Stimulated activated CD4-positive, alpha-beta T cell treated with anti-CD3 and anti-CD28 coated beads, Interleukin-12 subunit alpha, Interleukin-12 subunit beta, amount 100 ng/mL, for 24 hours (primary cell): ENCODE measurements around the gene CAMTA1.
"Not testable (repeated sequence)": the region's sequence is repeated elsewhere in the genome, so short reads cannot be mapped to it uniquely, and the experiment has no call there.

Experiments used
- DNase-seq, 2 experiments: peaks; one replicate each; pipeline ENCODE4 v3.0.0-alpha.2; 2020; ENCODE audit warnings: low read depth in 2 of 2

Gene CAMTA1

DNA sequence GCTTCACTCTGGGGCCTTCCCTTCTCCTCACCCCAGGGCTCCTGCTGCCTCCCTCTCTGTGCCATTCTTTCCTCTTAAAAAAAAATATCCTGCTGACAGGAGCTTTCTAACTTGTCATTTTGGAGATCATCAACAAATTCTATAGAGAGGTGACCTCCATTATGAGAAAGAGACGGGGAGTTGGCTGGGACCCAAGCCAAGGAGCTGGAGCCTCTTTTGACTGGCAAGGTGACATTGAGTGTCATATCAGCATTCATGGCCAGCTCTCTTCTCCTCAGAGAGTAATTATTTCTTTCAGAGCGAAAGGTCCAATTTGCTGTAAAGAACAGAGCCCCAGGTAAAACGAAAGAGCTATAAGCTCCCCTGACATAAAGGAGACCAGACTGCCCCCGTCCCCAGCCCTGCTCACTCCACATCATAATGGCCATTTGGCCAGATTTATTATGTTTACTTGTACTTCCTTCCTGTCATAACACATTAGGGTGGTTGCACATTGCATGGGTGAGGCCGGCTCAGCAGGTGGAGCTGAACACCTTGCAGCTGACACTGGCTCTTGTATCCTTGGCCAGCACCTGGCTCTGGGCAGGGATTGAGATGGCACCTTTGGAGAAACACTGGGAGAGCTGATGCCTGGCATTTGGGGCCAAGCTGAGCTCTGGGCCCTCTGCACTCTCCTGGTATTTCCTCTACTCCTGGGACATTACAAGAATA, 581.9 kb downstream of the CAMTA1 start:
- no peak for DNase-seq

DNA sequence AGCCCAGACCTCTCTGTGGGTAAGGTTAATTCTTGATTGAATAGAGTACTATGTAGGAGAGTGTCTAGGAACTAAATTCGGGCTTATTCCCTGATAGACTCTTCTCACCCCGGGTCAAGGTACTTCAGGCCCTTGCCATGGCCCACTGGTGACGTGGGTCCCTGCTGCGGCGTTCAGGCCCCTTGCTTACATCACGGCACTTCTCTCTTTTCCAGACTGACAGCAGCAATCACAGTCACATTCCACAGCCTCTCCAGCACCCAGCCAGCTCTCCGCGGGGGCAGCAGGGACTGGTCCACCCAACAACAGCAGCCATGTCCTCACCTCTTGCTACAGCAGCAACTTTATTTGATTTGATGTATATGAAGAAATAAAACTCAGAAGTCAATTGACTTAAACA, 584.6 kb downstream of the CAMTA1 start:
- DNase-seq, result no peak

DNA sequence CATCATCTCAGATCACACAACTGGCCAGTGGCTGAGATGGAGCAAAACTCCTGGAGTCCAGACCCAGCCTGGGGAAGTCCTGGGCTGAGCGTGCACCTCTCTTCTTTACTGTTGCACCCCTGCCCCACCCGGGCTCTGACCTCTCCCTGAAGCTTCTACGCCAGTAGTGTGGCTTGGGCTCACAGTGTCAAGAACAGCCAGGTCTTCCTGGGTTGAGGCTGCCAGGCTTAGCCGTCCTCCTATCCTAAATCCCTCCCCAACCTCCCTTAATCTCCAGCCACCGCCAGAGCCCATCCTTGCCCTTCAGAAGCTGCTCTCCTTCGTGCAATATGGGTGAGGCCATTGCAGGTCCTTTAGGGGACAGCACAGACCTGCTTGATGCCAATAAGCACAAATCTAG, 586.7 kb downstream of the CAMTA1 start:
- DNase-seq, result no peak

DNA sequence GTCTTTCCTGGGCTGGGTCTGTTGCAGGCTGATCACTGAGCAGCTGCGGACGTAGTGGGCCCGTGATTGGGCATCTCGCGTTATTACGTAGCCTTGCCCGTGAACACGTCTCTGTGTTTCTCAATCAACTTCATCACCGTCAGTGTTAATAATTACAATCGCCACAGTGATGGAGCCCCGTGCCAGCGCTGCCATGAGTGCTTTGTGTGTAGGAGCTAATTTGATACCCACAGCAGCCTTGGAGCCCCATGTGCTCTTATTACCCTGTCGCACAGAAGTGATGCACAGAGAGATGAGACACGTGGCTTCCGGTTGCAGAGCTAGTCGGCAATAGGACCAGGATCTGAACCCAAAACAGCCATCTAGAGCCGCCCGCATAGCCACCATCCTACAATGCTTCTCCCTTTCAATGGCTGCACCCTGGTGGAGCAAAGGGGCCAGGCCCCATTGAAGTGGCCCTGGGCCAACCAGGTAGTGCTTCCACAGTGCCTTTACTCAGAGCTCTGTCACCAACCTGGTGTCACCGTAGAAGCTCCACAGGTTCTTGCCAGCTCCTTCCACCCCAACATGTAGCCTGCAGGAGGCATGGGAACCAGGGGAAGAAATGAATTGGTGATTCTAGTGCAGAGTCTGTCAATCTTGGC, 587.3 kb downstream of the CAMTA1 start:
- DNase-seq, result no peak

DNA sequence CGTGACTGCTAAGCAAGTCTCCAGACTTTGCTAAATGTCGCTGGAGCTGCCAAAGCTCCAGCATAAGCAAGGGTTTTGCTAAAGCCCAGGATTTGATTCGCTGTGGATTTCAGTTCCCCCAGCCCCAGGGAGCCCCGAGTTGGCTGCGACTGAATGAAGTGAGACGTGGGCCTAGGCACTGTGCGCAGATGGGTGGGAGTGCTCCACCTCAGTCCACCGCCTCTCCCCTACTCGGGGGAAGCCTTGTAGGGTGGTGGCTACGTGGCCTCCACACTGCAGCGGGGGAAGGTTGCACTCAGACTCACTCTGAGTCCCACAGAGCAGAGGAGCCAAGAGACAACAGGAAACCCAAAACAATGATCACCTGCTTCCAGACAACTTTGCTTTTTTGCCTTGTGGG, 588.0 kb downstream of the CAMTA1 start:
- no peak for DNase-seq

DNA sequence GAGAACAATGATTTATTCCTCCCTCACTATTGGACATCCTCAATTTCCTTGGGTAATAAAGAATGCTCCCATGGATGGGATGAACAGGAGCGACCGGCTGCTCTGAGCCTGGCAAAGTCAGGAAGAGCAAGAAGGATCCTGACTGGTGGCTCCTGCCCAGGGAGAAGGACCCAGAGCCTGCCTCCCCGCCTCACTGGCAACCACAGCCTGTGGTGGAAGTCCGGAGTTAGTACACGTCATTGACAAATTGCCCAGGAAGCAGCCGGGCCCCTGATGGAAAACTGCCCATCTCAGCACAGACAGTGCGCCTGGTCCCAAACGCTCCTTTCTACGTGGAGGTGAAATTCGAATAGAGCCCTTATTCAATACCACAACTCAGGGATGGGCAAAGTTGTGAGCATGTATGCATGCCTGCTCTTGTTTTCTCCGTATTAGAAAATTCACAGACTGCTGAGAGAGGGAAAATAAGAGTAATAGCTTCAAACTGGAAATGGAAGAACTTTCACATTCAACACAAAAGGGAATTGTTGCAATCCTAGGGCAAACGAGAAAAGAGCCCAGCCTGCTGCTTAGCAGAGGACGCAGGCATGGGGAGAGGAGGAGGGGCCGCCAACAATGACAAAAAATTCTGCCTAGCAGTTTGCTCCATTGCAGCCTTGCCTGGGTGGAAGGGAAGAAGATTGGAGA, 588.8 kb downstream of the CAMTA1 start:
- DNase-seq, result no peak

DNA sequence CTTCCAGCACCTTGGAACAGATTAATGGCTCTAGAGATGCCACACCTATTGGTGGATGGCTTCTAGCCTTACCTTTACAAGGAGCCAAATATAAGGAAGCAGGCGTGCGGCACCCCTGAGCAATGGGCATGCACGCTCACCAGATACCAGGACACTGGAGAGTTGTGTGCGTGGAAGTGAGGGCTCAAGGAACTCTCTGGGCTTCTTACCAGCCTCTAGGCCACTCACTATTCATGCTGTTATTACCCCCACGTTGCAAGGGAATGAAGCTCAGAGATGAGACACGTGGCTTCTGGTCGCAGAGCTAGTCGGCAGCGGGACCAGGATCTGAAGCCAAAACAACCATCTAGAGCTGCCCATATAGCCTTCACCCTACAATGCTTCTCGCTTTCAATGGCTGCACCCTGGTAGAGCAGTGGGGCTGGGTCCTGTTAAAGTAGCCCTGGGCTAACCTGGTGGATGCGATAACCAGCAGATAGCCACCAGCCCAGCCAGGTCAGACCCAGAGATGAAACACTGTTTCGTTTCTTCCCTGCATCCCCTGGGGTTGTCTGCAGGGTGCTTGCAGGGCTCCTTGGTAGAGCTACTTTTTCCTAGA, 589.4 kb downstream of the CAMTA1 start:
- no peak for DNase-seq

DNA sequence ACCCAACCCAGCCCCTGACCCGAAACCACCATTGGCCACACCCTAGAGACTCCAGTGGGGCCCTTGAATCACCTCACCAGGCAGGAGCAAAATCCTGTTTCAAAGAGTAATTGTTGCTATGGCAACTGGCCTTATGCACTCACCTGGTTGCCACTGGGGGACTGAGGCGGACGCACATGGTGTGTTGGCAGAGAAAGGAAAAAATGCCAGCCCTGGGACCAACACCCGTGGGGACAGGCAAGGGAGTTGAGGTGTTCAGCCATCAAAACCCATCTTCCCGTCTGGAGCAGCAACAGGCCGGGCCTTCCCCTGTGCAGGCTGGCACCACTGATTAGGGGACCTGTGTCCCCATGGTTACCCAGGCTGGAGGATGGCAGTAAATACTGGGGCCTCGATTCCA, 590.1 kb downstream of the CAMTA1 start:
- no peak for DNase-seq

DNA sequence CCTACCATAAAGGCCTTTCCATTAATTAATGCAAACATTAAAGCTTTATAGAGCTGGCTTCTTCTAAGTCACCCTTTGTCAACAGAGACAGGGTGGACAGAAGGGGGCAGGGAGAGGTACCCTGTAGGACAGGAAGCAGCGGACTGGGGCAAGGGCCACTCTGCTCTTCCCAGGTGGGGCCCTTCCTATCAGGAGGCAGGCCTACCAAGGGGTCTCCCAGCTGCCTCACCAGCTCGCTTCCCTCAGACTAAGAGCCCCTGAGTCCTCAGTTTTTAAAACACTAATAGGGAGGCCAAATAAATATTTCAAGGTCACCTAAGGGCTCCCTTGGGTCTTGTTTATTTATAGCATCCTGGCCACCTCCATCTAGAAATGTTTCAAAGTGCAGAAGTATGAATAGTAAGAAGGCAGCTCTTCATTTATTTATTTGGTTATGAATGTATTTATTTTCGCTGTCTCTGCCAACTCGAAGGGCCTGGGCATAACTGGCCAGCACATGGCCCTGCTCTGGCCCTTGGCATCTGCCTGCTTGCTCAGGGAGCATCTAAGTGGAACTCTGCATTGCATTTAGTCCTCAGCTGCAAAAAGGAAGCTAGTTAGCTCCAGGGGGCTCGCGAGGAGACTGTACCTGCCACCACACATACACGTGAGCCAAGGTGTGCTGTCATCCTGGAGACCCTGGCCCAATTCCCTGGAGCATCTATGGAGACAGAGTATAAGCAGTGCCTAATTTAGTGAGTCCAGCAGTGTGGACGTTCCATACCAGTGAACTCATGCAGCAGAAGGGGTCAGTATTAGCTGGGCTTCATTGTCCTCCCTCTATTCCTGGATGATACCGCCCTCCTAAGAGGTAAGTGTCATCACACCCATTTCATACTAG, 590.8 kb downstream of the CAMTA1 start:
- no peak for DNase-seq

DNA sequence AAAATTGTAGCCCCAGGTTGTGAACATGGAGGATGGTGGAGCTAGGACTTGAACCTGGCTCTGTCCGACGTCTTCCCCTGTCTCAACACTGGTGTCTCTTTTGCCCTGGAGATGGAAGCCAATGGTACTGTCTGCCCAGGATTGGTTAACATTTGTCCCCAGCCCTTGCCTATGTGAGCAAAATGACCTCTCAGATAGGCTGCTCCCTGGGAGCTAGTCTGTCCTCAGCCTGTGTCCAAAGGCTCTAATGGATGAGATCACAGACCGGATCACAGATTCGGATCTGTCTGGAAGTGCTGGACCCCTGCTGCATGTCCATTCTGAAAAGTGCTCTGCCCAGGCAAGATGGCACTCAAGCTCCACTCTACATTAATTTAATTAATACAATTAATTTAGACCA, 591.4 kb downstream of the CAMTA1 start:
- DNase-seq, result no peak

DNA sequence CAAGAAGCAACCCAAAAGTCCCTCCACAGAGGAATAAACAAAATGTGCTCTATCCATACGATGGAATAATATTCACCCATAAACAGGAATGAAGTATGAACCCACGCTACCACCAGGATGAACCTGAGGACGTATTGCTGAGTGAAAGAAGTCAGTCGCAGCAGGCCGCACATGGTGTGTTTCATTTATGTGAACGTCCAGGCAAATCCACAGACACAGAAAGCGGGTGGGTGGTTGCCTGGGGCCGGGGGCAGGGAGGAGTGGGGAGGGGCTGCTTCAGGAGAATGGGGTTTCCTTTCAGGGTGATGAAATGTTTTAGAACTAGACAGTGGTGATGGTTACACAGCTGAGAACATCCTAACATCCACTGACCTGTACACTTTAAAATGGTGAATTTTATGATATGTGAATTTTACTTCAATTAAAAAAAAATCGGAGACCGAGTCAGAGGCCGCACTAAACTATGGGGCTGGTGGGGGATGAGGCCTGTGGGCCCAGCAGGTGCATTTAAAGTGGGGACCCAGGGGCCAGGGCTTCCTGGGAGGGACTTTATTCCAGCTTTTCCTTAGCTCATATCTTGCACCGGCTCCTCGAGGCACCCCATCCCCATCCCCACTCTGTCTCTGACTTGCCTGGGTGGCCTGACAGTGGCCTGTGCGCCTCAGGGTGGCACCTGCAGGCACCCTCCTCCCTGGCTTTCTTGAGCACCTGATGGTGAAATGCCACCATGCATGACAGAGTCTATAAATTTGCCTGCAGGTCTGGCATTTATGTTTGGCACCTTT, 593.3 kb downstream of the CAMTA1 start:
- no peak for DNase-seq

DNA sequence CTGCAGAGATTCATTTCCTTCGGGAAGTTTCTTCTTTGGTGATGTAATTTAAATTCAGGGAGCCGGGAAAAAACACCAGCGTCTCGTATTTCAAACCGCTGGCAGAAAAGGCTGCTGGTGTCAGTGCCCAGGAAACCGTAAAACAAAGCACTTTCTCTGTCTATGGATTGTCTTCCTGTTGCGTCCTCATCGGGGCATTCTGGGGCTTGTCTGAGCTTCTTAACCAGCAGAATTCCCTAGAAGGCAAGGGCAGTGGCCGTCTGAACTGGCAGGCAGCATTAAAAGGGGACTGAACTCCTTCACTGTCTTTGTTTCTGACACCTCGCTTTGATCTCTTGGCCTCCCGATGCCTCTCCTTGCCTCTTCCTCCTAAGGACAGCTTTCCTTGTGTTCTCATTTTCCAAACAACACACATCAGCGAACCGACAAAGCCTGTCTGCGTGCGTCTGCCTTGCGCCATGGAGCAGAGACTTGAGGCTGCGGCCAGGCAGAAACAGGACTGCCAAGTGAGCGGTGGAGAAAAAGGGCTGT, 594.3 kb downstream of the CAMTA1 start:
- no peak for DNase-seq

DNA sequence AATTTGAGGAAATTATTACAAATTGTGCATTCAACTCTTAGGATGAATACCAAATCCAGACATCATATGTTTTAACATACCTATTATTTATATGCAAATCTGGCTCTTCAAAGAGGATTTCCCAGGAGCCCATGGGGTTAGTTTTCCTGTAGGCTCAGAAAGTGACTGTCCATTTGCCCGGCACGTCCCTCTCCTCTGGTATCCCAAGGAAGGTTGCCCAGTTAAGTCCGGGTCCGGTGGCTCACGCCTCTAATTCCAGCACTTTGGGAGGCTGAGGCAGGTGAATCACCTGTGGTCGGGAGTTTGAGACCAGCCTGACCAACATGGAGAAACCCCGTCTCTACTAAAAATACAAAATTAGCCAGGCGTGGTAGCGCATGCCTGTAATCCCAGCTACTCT, 594.8 kb downstream of the CAMTA1 start:
- not testable (repeated sequence) for DNase-seq

DNA sequence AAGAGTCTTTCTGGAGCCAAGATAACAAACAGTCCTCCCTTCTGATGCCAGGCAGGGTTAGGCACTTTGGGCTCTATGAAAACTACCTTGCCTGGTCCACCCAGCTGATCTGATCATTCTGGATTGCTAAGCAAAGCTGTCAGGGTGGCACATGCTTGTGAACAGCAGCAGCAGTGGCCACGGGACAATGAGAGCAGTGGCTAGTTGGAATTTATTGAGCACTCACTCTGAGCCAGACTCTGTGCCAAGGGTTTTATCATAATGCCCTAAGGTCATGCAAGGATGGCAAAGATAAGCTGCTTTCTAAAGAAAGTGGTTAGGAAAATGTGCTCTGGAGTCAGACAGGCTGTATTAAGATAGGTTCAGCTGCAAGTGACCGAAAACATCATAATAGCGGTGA, 595.5 kb downstream of the CAMTA1 start:
- no peak for DNase-seq

DNA sequence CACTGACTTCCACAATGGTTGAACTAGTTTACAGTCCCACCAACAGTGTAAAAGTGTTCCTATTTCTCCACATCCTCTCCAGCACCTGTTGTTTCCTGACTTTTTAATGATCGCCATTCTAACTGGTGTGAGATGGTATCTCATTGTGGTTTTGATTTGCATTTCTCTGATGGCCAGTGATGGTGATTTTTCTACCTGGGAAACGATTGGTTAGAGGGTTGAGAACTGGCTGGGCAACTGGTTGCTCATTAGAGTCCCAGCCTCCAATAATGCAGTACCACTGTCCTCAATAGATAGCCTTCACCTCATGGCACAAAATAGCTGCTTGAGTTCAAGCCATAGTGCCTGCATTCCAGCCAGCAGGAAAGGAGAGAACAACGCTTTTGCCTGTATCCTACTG, 596.5 kb downstream of the CAMTA1 start:
- DNase-seq, result not testable (repeated sequence)

DNA sequence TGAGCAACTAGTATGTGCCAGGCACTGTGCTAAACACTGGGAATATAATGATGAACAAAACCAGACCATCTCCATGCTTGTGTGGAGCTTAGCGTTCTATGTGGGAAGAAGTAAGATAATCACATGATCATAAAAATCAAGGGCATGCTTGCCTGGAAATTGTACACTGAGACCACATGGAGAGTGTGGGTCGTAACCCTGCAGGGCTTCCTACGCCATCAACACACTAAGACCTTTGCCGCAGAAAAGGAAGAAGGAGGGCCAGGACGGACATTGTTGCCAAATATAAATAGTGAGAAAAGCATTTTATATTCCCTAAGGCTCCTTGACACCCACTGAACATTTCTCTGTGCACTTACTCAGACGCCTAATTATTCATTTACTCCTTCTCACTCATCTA, 597.7 kb downstream of the CAMTA1 start:
- no peak for DNase-seq

DNA sequence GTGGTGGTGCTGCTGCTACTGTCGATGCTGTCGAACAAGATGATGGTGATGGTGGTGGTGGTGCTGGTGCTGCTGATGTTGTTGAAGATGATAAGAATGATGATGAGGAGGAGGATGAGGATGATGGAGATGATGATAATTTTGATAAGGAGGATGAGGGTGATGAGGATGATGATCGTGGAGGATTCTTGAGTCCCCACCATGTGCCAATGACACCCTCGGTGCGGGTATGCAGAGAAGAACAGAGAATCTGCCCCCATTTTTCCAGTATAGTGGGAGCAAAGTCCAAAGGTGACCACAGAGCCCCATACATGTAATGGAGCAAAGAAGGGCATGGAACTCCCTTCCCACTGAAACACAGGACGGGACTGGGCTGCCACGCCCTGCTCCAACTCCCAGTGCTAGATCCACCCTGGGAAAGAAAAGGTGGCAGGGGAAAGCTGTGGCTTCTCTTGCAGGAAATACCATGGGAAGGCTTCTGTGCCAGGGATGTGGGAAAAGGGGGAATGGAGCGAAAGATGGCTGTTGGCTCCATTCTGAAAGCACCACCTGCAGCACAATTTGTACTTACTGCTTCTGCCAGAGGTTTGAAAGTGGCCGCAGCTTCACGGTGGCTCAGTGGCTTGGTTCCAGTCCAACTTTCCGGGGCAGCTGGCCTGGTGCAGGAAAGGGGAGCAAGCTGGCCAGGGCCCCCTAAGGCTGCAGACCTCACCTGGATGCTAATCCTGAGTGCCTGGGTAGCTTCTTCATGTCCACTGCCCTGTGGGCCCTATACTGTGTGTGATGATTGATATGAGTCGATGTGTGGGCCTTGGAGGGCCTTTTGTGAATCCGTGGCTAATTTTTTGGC, 598.6 kb downstream of the CAMTA1 start:
- no peak for DNase-seq

DNA sequence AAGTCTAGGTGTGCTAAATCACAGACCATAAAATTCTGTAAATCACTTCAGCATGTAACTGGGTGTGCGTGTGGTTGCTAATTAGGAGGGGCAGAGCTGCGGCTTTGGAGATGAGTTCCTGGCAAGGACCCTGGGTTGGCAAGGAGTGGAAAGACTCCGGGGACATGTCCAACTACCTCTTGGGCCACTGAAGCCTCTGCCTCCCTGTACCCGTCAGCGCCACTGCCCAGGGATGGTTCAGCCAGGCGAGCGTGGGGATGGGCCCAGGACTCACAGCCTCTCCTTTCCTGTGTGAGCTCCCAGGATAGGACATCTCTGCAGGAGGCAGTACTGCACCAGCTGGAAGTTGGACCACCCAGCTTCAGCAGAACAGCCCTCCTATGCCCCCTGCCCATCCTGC, 599.4 kb downstream of the CAMTA1 start:
- DNase-seq, result no peak

DNA sequence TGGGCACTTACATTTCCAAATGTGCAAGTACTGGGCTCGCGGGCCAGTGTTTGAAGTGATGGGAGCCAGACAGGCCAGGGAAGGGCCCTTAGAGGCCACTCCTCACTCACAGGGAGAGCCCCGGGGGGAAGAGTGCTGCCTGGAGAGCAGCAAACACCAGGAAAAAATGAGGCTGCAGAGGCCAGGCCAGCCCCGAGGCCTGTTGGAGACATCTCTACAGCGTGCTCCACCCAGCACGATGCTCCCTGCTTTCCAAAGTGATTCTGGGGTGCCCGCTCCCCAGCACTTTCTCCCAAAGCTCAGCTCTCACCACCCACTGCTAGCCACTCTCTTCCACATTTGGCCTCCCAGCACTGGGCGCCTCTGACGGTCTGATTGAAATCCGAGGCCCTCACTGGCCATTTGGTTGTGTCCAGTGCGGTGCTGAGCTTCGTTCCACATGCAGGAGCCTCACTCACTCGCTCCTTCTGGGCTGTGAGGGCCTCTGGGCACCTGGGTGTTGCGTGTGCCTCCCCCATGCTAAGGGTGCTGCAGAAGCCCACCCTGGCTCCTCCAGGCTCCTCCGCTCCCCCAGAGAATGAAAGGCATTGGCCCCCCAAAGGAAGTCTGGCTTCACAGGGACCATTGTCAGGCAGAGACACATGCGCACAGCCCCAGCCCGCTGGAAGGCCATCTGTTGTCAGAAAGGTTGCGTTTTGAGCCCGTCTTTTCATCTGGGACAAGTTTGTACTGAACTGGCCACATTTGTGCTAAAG, 600.4 kb downstream of the CAMTA1 start:
- no peak for DNase-seq
